Eye (tissue), 1 donor: ENCODE results near the gene BLTP3A.
"Not testable (repeated sequence)": the region's sequence is repeated elsewhere in the genome, so short reads cannot be mapped to it uniquely, and the experiment has no call there.

Source experiments
- DNase-seq: peaks from one replicate; pipeline ENCODE4 v3.0.0-alpha.2; 2015

BLTP3A gene

DNA sequence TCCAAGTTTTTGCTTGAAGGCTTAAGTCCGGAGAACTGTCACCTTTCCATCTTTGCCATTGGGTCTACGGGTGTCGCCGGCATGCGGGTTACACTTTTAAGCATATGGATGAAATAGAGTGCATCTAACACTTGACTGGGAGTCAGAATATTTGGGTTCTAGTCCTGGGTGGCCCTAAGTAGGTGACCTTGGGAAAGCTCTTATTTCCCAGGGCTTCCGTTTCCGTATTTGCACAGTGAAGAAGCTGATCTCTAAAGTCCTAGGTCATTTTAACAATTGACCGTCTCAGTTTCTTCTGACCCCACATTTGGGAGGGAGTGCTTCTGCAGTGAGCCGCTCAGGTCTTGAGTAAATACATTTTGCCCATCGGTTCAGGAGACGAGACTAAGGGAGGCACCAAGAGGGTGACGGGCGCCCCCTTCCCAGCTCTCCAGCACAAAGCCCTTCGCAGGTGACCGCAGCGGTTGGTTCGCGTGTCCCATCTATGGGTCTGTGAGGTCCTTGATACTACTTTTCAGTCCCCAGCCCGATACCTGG, 651 bp upstream of the BLTP3A start:
- no peak for DNase-seq

DNA sequence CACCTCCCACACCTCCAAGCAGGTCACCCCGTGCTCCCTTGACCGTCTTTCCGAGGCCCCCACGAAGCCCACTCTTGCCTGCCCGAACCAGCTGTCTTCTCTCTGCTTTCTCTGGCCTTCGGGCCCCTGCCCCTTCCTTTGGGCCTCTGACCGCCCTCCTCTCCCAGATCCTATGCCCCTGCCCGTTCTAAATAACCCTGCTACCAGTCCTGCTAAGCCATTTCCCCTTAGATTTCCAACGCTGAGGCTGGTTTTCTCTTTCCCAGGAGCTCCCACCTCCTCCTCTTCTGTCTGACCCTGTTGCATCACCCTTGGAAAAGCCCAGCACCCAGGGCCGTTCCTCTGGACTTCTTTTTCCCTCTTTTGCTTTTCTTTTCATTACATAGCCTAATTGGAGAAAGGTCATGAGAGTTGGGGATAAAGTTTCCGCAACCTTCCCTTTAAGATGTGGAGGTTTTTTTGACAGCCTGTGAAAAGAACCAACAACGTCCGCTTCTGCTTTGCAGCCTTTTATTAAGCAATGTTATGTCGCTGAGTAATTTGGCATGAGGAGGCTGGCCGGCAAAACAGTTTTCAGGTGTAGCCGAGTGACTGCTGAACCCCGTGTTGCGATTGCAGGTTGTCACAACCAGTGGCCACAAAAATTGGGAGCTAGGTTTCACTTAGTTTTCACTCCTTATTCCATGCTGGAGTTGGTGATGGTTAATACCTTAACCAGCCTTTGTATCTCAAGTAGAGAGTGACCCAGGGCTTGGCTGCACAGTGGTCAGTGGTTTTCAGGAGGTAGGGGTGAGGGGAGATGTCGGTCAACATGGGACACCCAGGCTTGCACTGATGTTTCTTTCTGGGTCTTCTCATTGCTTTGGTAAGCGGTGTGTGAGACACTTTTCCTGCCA, 970 bp downstream of the BLTP3A start:
- DNase-seq = peak; percentile 79

DNA sequence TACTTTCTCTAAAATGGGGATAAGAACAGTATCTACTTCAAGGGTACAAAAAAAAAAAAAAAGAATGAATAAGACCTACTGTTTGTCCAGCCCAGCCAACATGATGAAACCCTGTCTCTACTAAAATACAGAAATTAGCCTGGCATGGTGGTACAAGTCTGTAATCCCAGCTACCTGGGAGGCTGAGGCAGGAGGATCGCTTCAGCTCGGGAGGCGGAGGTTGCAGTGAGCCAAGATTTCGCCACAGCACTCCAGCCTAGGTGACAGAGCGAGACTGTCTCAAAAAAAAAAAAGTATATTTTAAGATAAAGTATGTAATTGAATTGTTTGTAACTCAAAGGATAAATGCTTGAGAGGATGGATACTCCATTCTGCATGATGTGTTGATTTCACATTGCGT, 2.0 kb downstream of the BLTP3A start:
- DNase-seq = no peak

DNA sequence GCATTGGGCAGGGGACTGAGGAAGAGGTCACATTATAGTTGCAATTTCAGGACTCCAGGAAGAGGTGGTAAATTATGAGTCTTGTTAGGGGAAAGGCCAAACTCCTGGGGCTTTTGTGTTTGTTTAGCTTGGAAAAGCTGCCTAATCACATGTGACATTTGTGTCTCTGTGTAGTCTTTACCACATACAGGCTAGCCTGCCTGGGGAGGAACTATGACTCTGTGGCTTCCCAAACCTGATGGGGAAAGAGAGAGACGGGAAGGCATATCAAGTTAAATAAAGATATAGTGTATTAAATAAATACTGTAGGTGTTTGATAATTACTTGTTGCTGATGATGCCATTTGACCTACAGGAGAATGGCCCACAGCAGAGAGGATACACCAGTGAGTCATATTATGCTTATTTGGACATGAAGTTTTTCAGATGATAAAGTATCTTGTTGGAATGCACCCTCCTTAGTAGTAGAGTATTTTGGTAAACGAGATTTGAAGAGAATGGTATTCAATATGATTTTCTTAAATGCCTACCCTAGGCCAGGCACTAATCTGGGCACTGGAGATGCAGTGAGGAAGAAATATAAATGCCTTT, 4.0 kb downstream of the BLTP3A start:
- DNase-seq = no peak

DNA sequence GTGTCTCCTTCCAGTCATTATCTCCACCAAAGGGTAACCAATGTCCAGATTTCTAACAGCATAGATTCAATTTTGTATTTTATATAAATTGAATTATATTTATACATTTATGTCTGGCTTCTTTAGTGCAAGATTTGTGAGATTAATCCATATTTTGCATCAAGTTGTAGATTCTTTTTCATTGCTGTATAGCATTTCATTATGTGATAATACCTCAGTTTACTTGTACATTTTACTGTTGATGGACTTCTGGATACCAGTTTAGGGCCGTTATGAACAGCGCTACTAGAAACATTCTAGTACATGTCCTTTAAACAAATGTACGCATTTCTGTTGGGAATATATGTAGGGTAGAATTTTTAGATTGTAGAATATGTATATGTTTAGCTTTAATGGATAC, 6.2 kb downstream of the BLTP3A start:
- no peak for DNase-seq

DNA sequence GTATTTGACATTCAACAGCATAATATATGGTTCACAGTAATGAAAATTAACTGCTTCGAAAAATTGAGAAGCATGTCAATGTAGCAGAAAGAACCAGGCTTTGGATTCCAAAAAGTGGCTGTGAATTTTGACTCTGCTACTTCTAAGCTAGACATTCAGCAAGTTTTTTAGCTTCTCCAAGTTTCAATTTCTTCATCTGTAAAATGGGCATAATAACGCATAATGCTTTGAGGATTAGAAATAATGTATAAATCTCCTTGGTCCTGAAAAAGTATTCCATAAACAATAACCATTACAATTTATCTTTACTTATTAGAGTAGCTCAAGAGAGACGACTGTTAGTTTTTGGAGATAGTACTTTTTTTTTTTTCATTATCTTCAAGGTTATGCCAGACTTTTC, 7.7 kb downstream of the BLTP3A start:
- no peak for DNase-seq

DNA sequence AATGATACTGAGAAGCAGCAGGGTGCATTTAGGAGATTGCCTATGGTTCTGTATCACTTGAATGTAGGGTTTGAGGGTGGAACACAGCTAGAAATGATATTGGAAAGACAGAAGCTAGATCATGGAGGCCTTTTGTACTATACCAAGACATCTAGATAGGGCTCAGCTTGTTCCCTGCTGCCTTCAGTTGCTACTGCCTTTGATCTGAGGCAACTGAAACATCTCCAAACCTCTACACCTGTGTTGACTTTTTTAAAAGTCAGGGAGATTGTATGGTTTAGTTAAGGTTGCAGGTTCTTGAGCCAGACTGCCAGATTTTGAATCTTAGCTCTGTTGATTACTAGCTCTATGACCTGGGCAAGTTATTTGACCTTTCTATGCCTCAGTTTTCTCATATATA, 12.7 kb downstream of the BLTP3A start:
- no peak for DNase-seq

DNA sequence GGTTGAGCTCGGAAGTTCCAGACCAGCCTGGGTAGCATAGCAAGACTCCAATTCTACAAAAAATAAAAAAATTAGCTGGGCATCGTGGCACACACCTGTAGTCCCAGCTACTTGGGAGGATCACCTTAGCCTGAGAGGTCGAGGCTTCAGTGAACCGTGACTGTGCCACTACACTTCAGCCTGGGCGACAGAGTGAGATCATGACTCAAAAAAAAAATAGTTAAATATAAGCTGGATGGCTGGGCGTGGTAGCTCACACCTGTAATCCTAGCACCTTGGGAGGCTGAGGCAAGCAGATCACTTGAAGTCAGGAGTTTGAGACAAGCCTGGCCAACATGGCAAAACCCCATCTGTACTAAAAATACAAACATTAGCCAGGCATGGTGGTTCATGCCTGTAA, 13.2 kb downstream of the BLTP3A start:
- DNase-seq = not testable (repeated sequence)

DNA sequence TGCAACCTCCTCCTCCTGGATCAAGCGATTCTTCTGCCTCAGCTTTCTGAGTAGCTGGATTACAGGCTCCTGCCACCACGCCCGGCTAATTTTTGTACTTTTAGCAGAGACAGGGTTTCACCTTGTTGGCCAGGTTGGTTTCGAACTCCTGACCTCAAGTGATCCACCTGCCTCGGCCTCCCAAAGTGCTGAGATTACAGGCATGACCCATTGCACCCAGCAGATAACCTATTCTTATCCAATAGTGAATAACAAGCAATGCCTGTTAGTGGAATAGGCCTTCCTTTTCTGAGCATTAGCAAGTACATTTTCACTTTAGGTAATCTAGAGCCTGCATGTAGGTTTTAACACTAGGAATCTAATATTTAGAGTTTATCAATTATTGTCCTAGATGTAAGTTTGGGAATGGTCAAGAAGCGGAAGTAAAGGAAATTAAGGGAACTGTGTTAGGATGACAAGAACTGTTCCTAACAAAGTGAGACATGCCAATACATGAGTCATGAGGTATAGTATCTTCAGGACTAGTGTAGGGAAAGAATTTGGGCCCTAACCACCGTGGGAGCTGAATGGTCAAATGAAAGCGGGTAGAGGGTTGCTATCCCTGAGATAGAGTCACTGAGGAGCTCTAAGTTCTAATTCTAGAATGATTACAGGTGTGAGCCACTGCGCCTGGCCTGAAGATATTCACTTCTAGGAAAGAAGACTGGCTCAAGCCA, 15.0 kb downstream of the BLTP3A start:
- no peak for DNase-seq

DNA sequence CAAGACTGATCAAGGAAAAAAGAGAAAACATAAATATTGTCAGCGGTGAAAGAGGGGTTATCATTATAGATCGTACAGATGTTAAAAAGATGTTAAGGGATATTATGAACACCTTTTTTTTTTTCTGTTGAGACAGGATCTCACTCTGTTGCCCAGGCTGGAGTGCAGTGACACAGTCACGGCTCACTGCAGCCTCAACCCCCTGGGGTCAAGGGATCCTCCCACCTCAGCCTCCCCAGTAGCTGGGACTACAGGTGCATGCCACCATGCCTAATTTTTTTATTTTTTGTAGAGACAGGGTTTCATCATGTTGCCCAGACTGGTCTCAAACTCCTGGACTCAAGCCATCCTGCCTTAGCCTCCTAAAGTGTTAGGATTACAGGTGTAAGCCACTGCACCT, 16.6 kb downstream of the BLTP3A start:
- not testable (repeated sequence) for DNase-seq

DNA sequence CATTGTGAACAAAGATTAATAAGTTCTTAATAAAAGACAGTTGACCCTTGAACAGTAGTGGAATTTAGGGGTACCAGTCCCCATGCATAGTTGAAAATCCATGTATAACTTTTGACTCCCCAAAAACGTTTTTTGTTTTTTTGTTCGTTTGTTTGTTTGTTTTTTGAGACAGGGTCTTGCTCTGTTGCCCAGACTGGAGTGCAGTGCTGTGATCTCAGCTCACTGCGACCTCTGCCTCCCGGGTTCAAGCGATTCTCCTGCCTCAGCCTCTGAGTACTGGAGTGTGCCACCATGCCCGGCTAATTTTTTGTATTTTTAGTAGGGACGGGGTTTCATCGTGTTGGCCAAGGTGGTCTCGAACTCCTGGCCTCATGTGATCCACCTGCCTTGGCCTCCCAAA, 17.5 kb downstream of the BLTP3A start:
- not testable (repeated sequence) for DNase-seq

DNA sequence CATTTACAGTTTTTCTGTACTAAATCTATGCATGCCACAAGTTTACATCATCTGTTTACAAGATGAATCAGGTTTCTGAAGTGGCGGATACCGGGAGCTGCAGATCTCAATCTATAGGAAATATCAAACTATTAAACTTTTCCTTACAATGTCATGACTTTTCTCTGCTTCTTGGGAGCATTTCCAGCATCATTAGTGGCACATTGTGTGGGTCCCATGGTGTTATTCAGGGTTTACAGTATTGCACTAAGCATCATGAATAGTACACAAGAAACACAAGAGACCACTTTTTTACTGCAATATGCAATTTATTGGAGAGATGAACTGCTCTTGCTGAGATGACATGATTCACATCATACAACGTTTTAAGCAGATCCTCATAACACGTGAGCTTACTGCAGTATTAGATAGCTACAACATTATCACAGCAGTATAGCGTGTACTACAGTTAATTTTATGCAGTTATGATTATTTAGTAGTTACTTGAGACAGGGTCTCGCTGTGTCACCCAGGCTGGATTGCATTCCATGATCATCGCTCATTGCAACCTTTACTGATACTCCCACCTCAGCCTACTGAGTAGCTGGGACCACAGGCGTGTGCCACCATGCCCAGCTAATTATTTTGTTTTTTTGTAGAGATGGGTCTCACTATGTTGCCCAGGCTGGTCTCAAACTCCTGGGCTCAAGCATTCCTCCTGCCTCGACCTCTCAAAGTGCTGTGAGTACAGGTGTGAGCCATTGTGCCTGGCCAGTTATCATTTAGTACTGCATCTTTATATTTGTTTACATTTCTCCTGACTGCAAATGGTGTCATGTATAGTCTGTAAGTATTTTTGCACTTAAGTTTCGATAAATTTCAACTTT, 18.4 kb downstream of the BLTP3A start:
- DNase-seq = no peak

DNA sequence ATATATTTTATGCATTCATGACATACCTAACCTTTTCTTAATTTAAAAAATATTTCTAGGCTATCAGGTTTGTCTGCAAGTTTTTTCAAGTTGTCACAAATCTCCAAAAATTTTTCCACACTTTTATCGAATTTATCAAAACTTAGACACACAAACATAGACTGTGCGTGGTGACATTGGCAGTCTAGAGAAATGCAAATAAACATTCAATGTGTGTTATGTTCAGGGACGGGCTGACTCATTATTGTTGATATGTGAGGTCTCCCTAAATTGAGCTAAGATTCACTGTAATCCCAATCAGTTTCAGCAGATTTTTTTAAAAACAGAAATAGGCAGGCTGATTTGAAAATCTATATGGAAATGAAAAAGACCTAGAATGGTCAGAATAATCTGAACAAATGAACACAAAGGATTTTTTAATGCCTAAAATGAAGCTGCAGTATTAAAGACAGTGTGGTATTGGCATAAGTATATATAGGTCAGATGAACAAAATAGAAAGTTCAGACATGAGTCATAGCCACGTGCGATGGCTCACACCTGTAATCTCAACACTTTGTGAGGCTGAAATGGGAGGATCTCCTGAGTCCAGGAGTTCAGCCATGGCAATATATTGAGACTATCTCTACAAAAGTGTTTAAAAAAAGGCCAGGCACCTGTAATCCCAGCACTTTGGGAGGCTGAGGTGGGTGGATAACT, 19.2 kb downstream of the BLTP3A start:
- no peak for DNase-seq

DNA sequence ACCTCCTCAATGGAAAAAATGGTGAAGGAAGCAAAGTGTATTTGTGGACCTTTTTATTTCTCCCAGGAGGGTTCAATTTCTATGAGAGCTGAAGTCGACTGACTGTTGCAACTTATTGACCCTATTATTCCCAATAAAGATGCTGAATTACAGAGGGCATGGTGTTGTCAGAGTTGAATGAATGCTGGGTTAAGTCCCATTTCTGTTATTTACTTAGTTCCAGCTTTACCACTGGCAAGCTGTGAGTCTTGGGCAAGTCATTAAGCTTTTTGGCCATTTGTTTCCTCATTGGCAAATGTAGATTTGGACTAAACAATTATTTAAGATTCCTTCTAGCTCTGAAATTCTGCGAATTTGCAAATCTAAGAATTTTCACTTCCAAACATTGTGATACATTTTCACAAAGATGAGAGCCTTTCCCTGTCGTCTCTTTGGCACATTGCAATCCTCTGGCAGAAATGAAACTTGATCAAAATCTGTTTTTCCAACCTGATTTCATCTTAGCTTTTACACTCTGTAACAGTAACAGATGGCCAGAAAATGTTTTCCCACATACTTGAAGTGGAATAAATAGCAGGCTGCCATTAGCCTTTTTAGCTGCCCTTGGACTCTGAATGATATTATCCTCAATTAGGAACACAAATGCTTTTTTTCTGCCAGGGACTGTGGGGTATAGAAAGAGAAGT, 21.3 kb downstream of the BLTP3A start:
- no peak for DNase-seq

DNA sequence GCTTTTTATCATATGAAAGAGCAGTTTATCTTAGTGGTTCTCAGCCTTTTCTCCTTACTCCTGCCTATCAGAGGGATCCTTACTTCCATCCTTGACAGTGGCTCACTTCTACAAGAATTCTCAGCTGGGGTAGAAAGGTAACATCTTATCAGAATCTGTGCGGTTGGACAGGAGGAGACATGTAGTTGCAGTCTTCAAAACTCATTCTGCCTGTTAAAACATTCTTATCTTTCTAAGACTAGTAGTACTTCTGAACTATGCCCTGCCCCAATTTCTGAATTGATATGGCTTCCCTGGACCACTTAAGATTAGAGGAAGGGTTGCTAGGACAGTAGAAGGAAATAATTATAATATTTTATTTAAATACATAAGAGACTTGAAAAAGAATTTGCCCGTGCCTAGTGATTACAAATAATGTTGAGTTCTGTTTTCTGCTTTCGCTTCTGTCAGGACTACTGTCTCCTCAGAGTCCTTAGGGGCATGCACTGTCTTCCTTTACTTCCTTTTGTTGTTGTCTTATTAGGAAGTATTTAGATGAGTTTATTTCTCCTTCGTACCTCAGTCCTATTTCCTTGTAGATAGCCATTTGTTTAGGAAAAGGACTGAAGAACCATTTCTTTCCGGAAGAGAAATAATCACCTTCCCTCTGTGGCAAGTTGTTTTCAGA, 24.9 kb downstream of the BLTP3A start:
- no peak for DNase-seq

DNA sequence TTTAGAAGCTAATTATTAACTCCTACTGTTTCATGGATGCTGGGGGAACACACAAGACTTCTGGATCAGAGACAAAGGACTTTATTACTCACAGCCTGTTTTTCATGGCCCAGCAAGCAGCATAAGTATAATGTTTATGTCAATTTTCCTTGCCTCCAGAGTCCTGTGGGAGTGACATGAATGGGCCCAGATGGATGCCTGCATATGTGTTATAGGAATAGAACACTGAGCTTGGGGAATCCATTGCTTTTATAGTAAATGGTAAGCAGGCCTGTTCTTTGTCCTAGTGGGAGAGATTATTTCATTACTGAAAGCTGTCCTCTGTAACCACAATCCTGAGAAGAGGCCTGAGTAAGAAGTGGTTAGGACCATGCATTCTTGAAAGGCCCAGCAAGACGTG, 25.6 kb downstream of the BLTP3A start:
- peak; percentile 27 for DNase-seq

DNA sequence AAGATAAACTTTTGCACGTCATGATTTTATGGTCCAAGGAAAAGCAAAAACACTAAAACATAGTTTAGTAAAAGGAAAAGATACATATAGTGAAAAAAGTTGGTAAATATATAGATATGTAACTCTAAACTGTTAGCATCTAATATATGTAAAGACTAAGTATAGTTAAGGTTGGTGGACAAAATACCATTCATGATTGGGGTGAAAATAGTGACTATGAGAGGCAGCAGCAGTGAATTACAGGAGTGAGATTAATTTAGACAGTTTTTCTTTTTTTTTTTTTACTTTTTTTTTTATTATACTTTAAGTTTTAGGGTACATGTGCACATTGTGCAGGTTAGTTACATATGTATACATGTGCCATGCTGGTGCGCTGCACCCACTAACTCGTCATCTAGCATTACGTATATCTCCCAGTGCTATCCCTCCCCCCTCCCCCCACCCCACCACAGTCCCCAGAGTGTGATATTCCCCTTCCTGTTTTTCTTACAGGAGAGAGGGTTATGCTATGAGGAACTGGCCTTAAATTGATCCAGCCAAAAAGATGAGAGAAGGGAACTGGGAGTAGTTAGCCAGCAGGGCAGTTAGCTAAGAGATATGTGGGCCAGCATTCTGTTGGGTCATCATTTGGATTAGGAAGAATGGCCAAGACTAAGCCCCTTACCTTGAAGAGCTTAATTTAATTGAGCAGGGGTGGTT, 27.1 kb downstream of the BLTP3A start:
- not testable (repeated sequence) for DNase-seq

DNA sequence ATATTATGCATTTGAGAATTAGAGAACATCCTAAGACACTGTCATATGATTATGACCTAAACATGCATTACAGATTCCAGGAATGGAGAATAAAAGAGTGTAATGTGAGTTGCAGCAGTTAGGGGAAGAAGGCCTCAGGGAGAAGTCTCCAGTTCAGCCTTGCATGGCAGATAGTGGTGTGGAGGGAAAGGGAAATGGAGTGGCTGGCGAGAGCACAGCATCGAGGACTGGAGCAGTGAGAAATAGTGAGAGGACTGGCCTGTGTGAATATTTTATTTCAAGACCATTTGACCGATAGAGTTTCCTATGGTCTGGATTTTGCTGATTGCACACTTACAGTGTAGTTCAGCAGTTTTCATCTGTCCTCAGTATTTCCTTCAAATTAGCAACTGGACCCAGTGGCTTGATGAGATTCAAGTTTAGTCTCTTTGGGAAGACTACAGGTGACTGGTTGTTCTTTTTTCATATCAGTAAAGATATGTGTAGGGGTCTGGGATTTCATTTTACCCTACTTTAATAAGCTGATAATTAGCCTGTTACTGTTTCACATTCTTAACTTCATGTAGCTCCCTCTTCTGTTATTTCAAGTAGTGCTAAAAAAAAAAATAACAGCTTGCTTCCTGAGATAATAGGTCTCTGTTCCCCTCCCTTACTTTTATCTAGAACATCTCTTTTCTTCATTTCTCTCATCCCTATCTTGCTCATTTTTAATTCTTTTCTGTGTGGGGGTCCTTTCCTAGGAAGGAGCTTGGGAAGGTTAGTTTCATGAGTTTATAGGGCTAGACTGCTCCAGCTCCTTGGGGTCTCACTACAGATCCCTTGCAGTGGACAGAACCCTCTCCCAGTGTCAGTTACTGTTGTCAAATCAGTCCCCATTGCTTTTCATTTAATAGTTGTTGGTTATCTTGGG, 27.9 kb downstream of the BLTP3A start:
- no peak for DNase-seq

DNA sequence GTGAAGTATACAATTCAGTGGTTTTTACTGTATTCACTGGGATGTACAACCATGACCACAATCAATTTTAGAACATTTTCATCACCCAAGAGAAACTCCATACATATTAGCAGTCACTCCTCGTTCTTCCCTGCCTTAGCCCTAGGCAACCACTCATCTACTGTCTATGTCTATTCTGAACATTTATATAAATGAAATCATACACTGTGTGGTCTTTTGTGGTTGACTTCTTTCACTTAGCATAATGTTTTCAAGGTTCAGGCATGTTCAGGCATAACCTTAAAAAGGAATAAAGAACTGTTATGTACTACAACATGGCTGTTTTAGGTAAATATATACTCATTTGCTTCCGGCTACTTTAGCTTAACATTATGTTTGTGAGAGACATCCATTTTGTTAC, 37.3 kb downstream of the BLTP3A start:
- DNase-seq = no peak
